Fibroblast of pulmonary artery (primary cell): Measurements from ENCODE around the gene CAPN9.
A peak's percentile ranks its signal among the peaks of the same experiment; 100 is the strongest.
"Not testable (repeated sequence)": the region's sequence is repeated elsewhere in the genome, so short reads cannot be mapped to it uniquely, and the experiment has no call there.

Experiments used
- DNase-seq: peaks from one replicate; pipeline ENCODE4 v3.0.0-alpha.2; 2010; ENCODE audit warnings: low read depth
- H3K4me3 ChIP-seq: replicated peaks from 2 replicates; pipeline ENCODE4 v1.5.1; 2011; ENCODE audit warnings: low read depth, mild to moderate bottlenecking, control low read depth, low read length, moderate library complexity
- CTCF ChIP-seq: IDR thresholded peaks from 2 replicates; pipeline ENCODE4 v1.5.1; 2011; ENCODE audit warnings: mild to moderate bottlenecking, control low read depth, low read length, inconsistent platforms; ENCODE audit errors: missing control alignments

The CAPN9 gene

GRCh38 chr1:230712470-230712942 is 34.7 kb upstream of the CAPN9 start:
- no peak for TF ChIP-seq CTCF
- DNase-seq: no peak
- H3K4me3 ChIP-seq: no peak overlapping the region

GRCh38 chr1:230713138-230713537 is 34.0 kb upstream of the CAPN9 start:
- TF ChIP-seq CTCF: no peak
- H3K4me3 ChIP-seq: no peak overlapping the region
- no peak for DNase-seq

- no peak for DNase-seq
- H3K4me3 ChIP-seq: no peak overlapping the region
- TF ChIP-seq CTCF: no peak
Observed at GRCh38 chr1:230713547-230713914, 33.7 kb upstream of the CAPN9 start.

GRCh38 chr1:230713915-230714764 is 33.0 kb upstream of the CAPN9 start, which contains the start of gene AGT:
Gene AGT, minus strand, starts transcription at chr1:230714122. Its CDS starts 3,299 bp downstream, at chr1:230710823.
- DNase-seq: peak; percentile 48
- no peak within 1 kb of the TSS for H3K4me3 ChIP-seq
- no peak for TF ChIP-seq CTCF

GRCh38 chr1:230715510-230715909 is 31.7 kb upstream of the CAPN9 start:
- no peak for DNase-seq
- no peak overlapping the region for H3K4me3 ChIP-seq
- no peak for TF ChIP-seq CTCF

- not testable (repeated sequence) for H3K4me3 ChIP-seq, DNase-seq
Observed at GRCh38 chr1:230716453-230716852, 30.7 kb upstream of the CAPN9 start.

- H3K4me3 ChIP-seq: no peak overlapping the region
- no peak for DNase-seq
- no peak for TF ChIP-seq CTCF
Observed at GRCh38 chr1:230717251-230717650, 29.9 kb upstream of the CAPN9 start.

- DNase-seq, H3K4me3 ChIP-seq: not testable (repeated sequence)
Observed at GRCh38 chr1:230721849-230722522, 25.2 kb upstream of the CAPN9 start.
